Activated T-helper 17 cell treated with anti-CD3 and anti-CD28 coated beads, Interleukin-2, amount 50 U/mL, for 72 hours (primary cell): ENCODE data around the gene NFXL1. TPM values are rescaled to one million over a fixed set of nuclear protein-coding genes. Genes with fewer than 3 reads are reported as not detected.
"Not testable (repeated sequence)": the region's sequence is repeated elsewhere in the genome, so short reads cannot be mapped to it uniquely, and the experiment has no call there.

Experiments
- ATAC-seq: fragments of 150-1000 bp; cut with Tn5 transposase; replicated peaks from 2 replicates; pipeline ENCODE4 v1.10.0; 2021; ENCODE audit warnings: mild to moderate bottlenecking, moderate library complexity
- H3K27ac Mint-ChIP-seq: one replicate; pipeline ENCODE4 v1.8.0; 2022; ENCODE audit warnings: mixed read lengths
- H3K27me3 Mint-ChIP-seq: one replicate; pipeline ENCODE4 v1.8.0; 2022; ENCODE audit warnings: mixed read lengths
- H3K36me3 Mint-ChIP-seq: one replicate; pipeline ENCODE4 v1.8.0; 2022; ENCODE audit warnings: low read depth, mild to moderate bottlenecking, mixed read lengths
- H3K4me1 Mint-ChIP-seq: one replicate; pipeline ENCODE4 v1.8.0; 2022; ENCODE audit warnings: mixed read lengths
- H3K4me3 Mint-ChIP-seq: one replicate; pipeline ENCODE4 v1.8.0; 2022; ENCODE audit warnings: mild to moderate bottlenecking, mixed read lengths
- H3K9me3 Mint-ChIP-seq: one replicate; pipeline ENCODE4 v1.8.0; 2022; ENCODE audit warnings: mixed read lengths
- total RNA-seq, 2 donors: library from RNA; stranded (reverse); gene quantifications; one replicate each; pipeline ENCODE4 v1.2.3, GENCODE V29; 2022

Gene NFXL1
- total RNA-seq: 10 to 100 TPM; 10.9 to 12.4 TPM

- peak; percentile 97 for ATAC-seq
- H3K4me3 Mint-ChIP-seq: peak within 1 kb of the TSS; percentile 88
- peaks cover 5% of the 10 kb centered on the region for H3K9me3 Mint-ChIP-seq
- H3K27me3 Mint-ChIP-seq: no peaks in the 10 kb centered on the region
- peak within 1 kb of the TSS; percentile 82 for H3K27ac Mint-ChIP-seq
- H3K4me1 Mint-ChIP-seq: peaks cover 15% of the 10 kb centered on the region
- H3K36me3 Mint-ChIP-seq: peaks cover 42% of the 10 kb centered on the region
These were observed at the start of gene NFXL1 for GRCh38 chr4:47914220-47914925. Gene NFXL1 (minus strand): TSS chr4:47914583. CDS start chr4:47914203, 380 bp downstream.

- no peak for ATAC-seq
- Mint-ChIP-seq H3K4me3 (no peak overlapping the region), H3K27ac (no peak overlapping the region), H3K27me3 (no peaks in the 10 kb centered on the region), H3K4me1 (no peaks in the 10 kb centered on the region), H3K9me3 (no peaks in the 10 kb centered on the region), H3K36me3 (no peaks in the 10 kb centered on the region)
These were observed 40.3 kb upstream of the NFXL1 start for GRCh38 chr4:47954677-47955076.

DNA sequence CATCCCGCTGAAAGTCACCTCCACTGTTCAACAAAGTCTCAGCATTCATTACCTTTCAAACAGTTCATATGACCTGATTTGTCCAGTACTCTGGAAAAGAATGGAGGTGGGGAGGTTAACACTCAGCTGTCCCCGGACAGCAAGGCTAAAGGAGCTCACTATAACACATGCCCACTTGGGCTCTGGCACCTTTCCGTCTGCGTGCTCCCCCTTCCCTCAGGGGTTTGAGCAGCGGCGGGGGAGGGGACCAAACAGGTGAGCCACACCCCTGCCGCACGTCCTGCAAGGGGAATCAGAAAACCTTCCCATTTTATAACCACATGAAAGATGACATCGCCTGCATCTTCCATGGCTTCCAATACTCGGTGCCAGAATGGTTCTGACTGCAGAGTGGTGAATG is 39.9 kb upstream of the NFXL1 start:
- Mint-ChIP-seq H3K9me3 (no peaks in the 10 kb centered on the region), H3K4me3 (no peak overlapping the region), H3K27ac (no peak overlapping the region), H3K27me3 (no peaks in the 10 kb centered on the region), H3K36me3 (no peaks in the 10 kb centered on the region), H3K4me1 (no peaks in the 10 kb centered on the region)
- ATAC-seq: no peak

DNA sequence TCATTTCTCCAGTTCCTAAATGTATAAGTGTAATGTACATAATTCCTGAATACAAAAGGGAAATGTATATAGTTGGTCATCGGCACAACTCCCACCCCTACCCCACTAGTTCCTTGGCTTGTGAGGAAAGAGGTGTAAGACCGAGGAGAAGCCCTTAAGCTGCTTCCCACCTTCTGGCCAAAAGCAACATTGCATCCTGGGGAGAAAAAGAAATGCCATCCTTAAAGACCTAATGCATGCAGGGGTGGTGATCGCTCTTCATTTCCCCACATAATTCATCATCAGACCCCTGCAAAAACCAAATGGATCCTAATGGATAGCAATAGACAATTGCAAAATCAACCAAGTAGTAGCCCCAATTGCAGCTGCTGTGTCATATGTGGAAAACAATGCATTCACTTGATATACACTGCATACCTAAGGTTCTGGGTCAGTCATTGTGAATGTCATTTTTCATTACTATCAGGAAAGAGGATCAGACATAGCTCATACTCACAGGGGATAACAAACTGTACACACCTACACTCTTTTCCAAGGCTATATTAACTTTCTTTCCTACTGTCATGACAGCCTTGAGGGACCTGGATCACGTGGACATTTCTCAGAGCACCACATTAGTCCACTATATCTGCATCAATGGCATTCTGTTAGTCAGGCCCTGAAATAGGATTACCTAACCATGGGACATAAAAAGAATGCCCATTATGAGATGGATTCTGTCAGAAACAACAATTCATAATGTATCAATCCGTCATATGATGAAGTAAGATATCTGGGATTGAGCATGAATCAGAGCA is 31.7 kb upstream of the NFXL1 start:
- no peak overlapping the region for H3K27ac Mint-ChIP-seq
- no peak for ATAC-seq
- no peaks in the 10 kb centered on the region for H3K27me3 Mint-ChIP-seq
- no peaks in the 10 kb centered on the region for H3K9me3 Mint-ChIP-seq
- H3K4me3 Mint-ChIP-seq: no peak overlapping the region
- no peaks in the 10 kb centered on the region for H3K4me1 Mint-ChIP-seq
- no peaks in the 10 kb centered on the region for H3K36me3 Mint-ChIP-seq

DNA sequence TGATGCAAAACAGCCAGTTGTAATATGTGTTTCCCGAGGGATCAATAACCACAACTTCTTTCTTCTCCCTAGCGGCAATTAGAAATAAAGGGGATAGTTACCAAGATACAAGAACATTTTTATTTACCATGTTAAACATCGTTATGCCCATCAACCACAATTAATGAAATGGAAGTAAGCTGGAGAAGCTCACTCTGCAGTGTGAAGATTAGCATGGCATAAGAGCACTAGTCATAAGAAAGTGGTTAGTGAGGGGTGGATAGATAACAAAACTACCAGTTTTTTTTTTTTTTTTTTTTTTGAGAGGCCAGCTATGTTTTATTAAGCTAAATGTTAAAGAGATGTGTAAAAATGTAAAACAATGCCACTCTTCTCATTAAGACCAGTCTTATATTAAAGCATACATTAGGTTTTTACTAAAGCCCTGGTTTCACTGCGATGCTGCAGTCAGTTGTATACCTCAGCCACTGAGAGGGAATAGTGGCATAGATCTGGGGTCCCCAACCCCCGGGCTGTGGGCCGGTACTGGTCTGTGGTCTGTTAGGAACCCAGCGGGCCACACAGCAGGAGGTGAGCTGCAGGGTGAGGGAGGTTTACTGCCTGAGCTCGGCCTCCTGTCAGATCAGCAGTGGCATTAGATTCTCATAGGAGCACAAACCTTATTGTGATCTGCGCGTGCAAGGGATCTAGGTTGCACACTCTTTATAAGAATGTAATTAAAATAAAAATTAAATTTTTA is 27.9 kb upstream of the NFXL1 start:
- H3K4me1 Mint-ChIP-seq: no peaks in the 10 kb centered on the region

GRCh38 chr4:47939456-47939855 is 25.1 kb upstream of the NFXL1 start:
- Mint-ChIP-seq H3K9me3 (no peaks in the 10 kb centered on the region), H3K36me3 (no peaks in the 10 kb centered on the region), H3K4me3 (no peak overlapping the region), H3K27ac (no peak overlapping the region), H3K27me3 (peaks cover 3% of the 10 kb centered on the region), H3K4me1 (no peaks in the 10 kb centered on the region)
- no peak for ATAC-seq

More for the DNA sequence above, 27.9 kb upstream of the NFXL1 start:
- no peak for ATAC-seq
- Mint-ChIP-seq H3K36me3 (no peaks in the 10 kb centered on the region), H3K4me3 (no peak overlapping the region), H3K27me3 (peaks cover 3% of the 10 kb centered on the region), H3K9me3 (no peaks in the 10 kb centered on the region), H3K27ac (no peak overlapping the region)

DNA sequence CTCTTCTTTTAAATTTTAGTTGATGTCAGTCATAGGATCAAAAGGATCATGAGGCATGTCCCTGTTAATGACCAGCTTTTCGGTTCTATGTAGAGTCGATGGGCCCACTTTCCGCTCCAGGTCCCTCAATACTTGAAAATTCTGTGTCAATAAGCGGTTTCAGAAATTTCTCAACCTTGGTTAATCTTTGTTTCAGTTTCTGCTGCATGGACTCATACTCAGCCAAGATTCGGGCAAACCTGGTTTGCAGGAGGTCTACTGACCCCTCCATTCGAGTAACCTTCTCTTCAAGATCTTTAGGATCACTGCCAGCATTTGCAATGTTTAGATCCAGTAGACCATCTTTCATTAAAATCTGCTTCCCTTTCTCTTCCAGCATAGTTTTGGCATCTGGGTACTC is 22.0 kb upstream of the NFXL1 start:
- no peak overlapping the region for H3K27ac Mint-ChIP-seq
- no peak for ATAC-seq
- H3K36me3 Mint-ChIP-seq: no peaks in the 10 kb centered on the region
- no peak overlapping the region for H3K4me3 Mint-ChIP-seq
- no peaks in the 10 kb centered on the region for H3K9me3 Mint-ChIP-seq
- peaks cover 3% of the 10 kb centered on the region for H3K27me3 Mint-ChIP-seq
- no peaks in the 10 kb centered on the region for H3K4me1 Mint-ChIP-seq

DNA sequence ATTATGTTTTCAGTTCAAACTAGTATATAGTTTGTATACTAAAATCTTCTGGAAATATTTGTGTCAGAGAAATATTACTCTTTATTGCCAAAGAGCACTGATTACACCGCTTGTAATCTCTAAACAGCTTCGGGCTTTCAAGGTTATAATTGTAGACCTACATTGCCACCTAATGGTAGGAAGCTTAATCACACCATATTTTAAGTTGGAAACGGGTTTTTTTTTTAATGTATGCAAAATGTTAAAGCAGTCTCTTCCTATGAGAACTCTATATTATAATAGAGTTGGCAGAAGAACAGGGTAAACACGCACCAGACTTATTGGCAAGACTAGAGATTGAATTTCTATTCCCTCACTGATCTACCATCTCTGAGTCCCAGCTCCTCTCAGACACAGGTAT is 19.5 kb upstream of the NFXL1 start:
- ATAC-seq: no peak
- no peak overlapping the region for H3K4me3 Mint-ChIP-seq
- H3K9me3 Mint-ChIP-seq: no peaks in the 10 kb centered on the region
- H3K27me3 Mint-ChIP-seq: peaks cover 3% of the 10 kb centered on the region
- H3K27ac Mint-ChIP-seq: no peak overlapping the region
- H3K36me3 Mint-ChIP-seq: no peaks in the 10 kb centered on the region
- peaks cover 8% of the 10 kb centered on the region for H3K4me1 Mint-ChIP-seq

DNA sequence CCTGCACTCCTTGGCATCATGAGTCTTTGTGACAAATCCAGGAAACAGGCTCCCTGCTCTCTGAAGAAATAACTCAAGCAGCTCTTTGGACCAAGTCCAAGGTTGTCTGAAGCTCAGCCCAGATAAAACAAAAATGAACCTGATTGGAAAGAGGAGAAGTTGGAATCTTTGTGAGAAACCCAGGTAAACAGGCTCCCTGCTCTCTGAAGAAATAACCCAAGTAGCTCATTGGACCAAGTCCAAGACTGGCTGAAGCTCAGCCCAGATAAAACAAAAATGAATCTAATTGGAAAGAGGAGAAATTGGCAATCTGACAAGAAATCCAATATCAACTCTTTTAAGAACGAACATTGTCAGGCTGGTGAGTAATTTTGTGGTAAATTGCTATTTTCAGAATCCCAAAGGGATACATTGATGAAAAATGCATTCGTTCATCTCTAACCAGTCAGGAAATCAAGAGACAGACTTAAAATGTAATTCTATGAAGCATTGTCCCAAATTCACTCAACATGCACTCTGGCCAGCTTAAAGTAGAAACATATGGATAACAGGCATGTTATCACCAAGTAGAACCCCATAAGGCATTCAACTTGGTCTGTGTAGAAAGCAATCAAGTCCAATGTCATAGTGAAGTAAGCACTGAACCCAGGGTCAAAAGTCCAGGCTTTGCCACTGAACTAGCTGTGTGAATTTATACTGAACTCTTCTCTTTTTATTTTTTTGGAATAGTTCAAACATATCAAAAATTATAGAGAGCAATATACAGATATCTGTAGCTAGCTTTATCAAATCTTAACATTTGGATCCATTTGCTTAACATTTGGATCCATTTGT is 16.8 kb upstream of the NFXL1 start:
- Mint-ChIP-seq H3K27ac (no peak overlapping the region), H3K9me3 (no peaks in the 10 kb centered on the region), H3K27me3 (no peaks in the 10 kb centered on the region), H3K36me3 (no peaks in the 10 kb centered on the region), H3K4me1 (peaks cover 13% of the 10 kb centered on the region), H3K4me3 (no peak overlapping the region)
- ATAC-seq: no peak

GRCh38 chr4:47929682-47930201 is 15.4 kb upstream of the NFXL1 start:
- no peaks in the 10 kb centered on the region for H3K36me3 Mint-ChIP-seq
- H3K4me1 Mint-ChIP-seq: peaks cover 13% of the 10 kb centered on the region
- H3K27ac Mint-ChIP-seq: no peak overlapping the region
- no peaks in the 10 kb centered on the region for H3K9me3 Mint-ChIP-seq
- no peak overlapping the region for H3K4me3 Mint-ChIP-seq
- peaks cover 4% of the 10 kb centered on the region for H3K27me3 Mint-ChIP-seq
- ATAC-seq: no peak

DNA sequence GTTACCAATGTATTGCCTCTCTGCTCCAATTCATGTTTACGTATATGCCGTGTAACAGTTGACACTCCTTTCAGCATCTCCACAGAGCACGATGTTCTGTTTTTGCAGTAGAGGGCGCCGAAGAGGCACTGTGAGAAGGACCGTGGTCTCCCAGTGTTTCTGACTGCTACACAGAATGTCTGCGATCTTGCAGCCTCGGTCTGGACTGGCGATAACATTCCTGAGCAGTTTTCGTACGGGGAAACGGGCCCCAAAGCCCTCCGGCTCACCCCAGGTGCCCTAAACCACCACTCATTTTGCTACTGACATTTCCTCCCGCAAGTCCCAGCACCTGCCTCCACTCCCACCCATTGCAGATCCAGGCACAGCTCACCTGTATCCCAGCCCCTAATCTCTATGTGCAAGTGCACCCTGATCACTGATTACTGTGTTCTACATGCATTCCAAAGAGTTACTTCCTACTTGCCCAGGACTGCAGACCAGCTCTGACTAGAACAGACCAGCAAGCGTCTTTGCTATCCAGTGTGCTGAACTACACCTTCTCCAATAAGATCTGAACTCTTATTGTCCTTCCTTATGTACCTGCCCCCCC is 12.4 kb upstream of the NFXL1 start:
- peaks cover 7% of the 10 kb centered on the region for H3K27me3 Mint-ChIP-seq
- H3K36me3 Mint-ChIP-seq: no peaks in the 10 kb centered on the region
- H3K9me3 Mint-ChIP-seq: no peaks in the 10 kb centered on the region
- H3K4me3 Mint-ChIP-seq: peak overlapping the region; percentile 47
- no peak overlapping the region for H3K27ac Mint-ChIP-seq
- peaks cover 13% of the 10 kb centered on the region for H3K4me1 Mint-ChIP-seq
- ATAC-seq: peak; percentile 89

DNA sequence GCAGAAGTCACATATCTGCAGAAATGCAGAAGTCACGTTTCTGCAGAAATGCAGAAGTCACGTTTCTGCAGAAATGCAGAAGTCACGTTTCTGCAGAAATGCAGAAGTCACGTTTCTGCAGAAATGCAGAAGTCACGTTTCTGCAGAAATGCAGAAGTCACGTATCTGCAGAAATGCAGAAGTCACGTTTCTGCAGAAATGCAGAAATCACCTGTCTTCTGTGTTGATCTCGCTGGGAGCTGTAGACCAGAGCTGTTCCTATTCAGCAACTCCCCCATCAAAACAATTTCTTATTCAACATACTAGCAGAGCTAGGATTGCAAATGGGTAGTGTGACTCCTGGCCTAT is 8.9 kb upstream of the NFXL1 start:
- ATAC-seq, H3K4me3 Mint-ChIP-seq, H3K27ac Mint-ChIP-seq, H3K27me3 Mint-ChIP-seq, H3K4me1 Mint-ChIP-seq, H3K36me3 Mint-ChIP-seq, H3K9me3 Mint-ChIP-seq: not testable (repeated sequence)

- not testable (repeated sequence) for H3K4me3 Mint-ChIP-seq, H3K4me1 Mint-ChIP-seq, H3K36me3 Mint-ChIP-seq, H3K27ac Mint-ChIP-seq, H3K9me3 Mint-ChIP-seq, H3K27me3 Mint-ChIP-seq, ATAC-seq
These were observed 8.3 kb upstream of the NFXL1 start for GRCh38 chr4:47922436-47923260.
